Stimulated activated CD8-positive, alpha-beta memory T cell treated with anti-CD3 and anti-CD28 coated beads, Interleukin-4, amount 100 ng/mL, for 48 hours (primary cell): ENCODE data around the gene TNFRSF21.
"Not testable (repeated sequence)": the region's sequence is repeated elsewhere in the genome, so short reads cannot be mapped to it uniquely, and the experiment has no call there.

Experiments used
- DNase-seq: peaks from one replicate; pipeline ENCODE4 v3.0.0-alpha.2; 2020

TNFRSF21 gene

DNA sequence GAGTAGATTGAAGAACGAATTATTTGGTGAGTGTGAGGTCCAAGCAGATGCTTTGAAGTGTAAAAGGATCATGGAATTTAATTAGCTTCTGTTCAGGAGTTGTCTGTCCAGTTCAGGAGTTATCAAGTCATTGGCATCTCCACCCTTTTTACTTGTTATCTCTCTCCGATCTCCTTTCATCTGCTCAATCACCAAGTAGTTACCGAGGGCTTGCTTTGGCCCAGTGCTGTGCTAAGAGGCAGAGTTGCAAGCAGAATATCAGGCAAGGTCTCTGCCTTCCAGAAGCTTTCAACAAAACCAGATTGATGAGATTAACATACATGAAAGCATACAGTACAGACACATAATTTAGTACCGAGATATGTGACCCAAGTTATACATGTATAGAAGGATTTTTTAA, 10.2 kb upstream of the TNFRSF21 start:
- no peak for DNase-seq

DNA sequence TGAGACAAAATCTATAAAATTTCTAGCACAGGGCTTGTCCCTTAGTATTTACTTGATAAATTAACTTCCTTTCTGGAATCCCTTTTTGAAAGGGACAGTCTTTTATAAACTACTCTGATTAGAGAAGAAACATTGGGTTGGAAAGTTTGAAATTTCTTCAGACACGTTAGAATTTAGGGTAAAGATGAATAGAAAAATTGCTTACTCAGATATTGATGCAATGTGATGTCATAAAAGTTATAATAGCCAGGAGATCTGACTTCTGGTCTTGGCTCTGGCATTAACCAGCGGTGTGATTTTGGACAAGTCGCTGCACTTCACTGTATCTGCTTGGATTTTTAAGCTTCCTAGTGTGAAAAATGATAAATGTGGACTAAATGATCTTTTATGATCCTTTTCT, 9.7 kb upstream of the TNFRSF21 start:
- no peak for DNase-seq

DNA sequence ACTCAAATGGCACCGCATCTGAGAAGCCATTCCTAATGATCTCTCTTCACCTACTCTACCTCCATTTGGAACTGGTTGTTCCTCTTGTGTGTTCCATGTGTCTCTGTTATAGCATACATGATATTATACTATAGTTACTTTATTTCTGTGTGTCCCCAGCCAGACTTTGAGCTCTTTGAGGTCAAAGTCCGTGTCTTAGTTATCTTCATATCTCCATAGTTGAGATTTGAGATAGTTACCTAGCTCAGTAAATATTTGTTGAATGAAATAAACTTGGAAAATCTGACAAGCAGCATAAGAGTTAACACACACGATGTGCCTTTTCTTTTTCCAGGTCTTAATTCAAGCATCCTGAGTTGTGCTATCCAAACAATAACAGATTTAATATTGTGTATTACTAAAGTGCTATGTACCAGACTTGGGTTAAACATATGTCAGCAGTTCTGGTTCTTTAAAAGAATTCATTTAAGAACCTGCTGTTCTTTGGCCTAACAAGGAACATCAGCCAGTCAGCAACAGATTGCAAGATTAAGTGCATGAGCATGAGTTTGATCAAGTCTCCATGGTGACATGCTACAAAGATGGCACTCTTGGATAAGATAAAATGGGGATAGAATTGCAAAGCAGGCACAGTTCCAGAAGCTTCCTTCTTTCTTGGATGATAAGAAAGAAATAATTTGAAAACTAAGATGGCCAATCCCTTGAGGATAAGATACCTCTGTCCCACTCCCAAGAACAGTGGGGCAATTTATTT, 8.7 kb upstream of the TNFRSF21 start:
- no peak for DNase-seq

DNA sequence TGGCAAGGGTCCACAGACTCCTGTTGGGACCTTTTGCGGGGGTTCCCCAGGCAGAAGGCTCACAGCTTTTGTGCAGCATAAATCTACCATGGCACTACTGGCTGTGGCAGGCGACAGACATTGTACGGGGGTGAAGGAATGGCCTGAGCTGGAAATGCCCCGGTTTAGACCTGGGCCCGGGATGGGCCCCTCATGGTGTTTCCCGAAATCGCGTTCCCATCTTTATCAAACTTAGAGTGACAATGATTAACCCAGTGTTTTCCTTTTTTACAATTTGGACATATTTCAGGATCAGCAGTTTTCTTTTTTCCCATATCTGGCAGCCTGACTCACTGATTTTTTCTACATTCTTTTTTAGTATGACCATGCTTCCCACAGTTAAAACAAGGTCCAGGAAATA, 5.5 kb upstream of the TNFRSF21 start:
- DNase-seq: not testable (repeated sequence)

- DNase-seq: no peak
These were observed 401 bp upstream of the TNFRSF21 start for GRCh38 chr6:47310131-47310480.

- peak; percentile 27 for DNase-seq
These were observed 984 bp downstream of the TNFRSF21 start for GRCh38 chr6:47308552-47309290.

GRCh38 chr6:47308198-47308517, 1.5 kb downstream of the TNFRSF21 start:
- no peak for DNase-seq

DNA sequence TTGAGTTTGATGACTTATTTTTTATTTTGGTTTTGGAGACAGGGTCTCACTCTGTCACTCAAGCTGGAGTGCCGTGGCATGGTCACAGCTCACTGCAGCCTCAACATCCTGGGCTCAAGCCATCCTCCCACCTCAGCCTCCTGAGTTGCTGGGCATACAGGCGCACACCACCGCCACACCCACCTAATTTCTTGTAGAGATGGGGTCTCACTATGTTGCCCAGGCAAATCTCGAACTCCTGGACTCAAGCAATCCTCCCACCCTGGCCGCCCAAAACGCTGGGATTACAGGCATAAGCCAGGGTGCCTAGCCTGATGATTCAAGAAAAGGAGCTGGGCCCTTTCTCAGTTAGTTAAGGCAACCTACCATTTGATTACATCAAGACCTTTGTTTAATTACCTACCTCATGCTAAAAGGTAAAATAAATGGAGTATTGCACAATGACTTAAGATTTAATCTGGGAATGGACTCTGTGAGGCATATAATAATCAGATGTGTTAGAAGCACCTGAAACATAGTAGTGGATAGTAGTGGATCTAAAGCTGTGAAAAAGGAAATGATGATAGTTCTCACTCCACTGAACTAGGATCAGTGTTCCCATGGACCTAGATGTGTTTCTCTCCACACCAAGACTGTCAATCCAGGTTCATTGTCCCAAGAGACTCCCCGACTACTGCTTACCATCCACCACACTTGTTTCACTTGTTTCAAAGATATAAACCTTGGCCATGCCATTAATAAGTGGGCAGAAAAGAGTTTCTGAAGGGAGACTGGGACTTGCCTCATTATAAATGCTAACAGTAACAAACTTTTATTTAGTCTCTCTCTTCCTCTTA, 2.1 kb downstream of the TNFRSF21 start:
- DNase-seq: no peak

DNA sequence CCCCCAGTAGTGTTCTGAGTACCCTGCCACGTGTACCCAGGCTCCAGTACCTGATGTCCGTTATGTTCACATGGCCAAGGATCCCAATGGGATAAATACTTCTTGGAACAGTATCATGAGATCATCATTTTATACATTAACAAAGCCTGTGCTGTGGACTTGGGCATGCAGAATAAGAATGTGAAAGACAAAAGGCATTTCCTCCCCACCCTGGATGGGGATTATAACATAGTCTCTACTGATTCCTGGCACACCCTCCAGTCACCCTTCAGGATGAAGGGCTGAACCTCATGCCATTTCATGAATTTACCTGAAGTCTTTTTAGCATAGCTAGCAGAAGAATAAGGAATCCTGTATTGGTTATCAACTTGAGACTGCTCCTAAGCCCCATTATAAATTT, 2.8 kb downstream of the TNFRSF21 start:
- no peak for DNase-seq

- no peak for DNase-seq
These were observed 5.8 kb downstream of the TNFRSF21 start for GRCh38 chr6:47303861-47304260.

GRCh38 chr6:47303342-47303741, 6.4 kb downstream of the TNFRSF21 start:
- DNase-seq: no peak

DNA sequence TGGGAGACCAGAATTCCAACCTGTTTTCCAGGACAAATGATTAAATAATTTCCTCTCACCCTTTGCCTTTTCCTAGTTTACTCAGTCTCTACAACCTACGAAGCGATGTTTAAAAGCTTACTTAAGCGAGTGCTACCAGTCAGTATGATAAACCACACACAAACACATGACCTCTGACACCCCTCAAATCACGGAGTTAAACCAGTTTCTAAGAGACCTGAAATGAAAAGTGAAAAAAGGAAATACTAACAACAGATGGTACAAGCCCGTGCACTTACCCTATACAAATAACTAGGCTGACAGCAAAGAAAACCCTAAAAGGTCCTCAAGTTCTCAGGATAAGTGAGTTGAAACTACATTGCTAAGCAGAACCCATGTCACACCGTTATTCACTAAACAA, 7.7 kb downstream of the TNFRSF21 start:
- no peak for DNase-seq

DNA sequence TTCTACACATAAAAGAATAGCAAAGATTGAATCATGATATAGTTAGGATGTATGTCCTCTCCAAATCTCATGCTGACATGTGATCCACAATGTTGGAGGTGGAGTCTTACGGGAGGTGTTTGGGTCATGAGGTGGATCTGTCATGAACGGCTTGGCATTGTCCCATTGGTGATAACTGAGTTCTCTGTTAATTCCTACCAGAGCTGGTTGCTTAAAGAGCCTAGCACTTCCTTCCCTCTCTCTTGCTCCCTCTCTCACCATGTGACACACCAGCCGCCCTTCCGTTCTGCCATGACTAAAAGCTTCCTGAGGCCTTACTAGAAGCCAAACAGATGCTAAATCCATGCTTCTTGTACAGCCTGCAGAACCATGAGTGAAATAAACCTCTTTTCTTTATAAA, 8.3 kb downstream of the TNFRSF21 start:
- no peak for DNase-seq

DNA sequence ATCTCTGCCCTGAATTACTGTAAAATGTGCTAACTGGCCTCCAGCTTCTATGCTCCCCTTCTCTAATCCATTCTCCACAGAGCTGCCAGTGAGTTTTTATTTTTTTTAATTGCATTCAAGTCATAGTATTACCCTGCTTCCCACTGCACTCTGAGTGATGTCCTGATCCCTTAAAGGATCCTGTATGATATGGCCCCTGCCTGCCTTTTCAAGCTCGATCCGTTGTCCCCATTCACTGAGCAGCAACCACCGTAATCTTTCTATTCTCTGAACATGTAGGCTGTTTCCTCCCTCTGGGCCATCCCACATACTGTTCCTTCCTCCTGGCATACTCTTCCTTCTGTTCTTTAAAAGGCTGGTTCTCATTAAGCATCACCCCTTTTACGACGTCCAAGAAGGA, 9.3 kb downstream of the TNFRSF21 start:
- no peak for DNase-seq

DNA sequence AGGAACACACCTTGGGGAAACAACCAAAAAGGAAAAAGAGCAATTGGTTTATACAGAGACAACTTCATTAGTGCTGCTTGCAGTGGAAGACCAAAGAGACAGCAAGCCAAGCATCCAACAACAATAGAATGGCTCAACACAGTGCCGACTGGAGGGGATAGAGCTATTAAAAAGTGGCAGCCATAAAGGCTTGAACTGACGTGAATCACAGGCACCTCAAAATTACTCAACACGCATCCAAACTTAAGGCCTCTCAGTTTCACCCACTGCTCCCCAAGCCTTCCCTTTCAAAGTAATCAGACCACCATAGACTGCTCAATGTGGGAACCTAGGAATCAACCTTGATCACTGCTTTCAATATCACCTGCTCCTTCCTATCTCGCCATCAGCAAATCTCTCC, 9.7 kb downstream of the TNFRSF21 start:
- no peak for DNase-seq

DNA sequence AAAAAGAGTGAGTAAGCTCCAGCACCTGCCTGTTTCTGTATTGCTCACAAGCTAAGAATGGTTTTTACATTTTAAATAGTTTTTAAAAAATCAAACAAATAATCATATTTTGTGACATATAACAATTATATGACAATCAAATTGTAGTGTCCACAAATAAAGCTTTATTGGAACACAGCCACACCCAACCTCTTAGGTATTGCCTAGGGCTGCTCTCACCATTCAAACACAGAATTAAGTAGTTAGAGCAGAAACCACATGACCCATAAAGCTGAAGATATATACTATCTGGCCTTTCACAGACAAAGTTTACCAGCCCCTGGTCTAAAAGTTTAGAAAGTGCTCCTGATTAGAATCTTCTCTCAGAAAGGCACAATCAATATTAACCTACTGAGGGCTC, 11.2 kb downstream of the TNFRSF21 start:
- no peak for DNase-seq

DNA sequence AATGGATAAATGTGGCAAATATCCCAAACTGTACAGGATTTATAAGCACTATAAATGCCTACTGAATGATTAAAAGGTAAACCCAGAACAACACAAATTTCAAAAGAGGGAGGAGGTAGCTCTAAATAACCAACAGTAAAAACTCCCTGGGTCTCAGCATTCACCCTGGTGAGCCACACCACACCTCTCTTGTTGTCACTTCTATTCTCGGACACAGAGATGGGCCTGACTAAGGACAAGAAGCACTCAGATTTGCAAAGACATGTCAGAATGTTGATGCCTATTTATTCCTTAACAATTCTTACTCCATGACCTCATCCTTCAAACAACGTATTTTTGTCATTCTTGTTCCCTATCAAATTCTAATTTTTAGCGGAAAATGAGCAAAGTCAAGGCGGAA, 14.7 kb downstream of the TNFRSF21 start:
- no peak for DNase-seq

GRCh38 chr6:47292944-47293343, 16.8 kb downstream of the TNFRSF21 start:
- DNase-seq: no peak

DNA sequence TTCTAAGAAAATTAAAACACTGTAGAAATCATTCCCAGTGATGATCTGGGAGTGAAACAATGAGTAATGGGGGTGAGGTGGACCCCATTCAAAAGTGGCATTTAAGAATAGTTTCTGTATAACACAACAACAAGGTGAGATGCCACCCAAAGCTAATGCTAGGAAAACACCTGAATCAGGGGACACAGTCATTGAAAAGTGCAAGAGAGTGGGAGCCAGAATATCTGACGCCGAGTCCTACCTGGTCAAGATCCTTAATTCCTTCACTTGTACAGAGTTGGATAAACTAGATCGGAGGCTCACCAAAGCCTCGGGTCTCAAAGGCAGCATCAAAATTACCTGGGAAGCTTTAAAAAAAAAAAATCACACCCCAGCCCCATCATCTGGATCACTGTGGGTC, 17.7 kb downstream of the TNFRSF21 start:
- DNase-seq: no peak

DNA sequence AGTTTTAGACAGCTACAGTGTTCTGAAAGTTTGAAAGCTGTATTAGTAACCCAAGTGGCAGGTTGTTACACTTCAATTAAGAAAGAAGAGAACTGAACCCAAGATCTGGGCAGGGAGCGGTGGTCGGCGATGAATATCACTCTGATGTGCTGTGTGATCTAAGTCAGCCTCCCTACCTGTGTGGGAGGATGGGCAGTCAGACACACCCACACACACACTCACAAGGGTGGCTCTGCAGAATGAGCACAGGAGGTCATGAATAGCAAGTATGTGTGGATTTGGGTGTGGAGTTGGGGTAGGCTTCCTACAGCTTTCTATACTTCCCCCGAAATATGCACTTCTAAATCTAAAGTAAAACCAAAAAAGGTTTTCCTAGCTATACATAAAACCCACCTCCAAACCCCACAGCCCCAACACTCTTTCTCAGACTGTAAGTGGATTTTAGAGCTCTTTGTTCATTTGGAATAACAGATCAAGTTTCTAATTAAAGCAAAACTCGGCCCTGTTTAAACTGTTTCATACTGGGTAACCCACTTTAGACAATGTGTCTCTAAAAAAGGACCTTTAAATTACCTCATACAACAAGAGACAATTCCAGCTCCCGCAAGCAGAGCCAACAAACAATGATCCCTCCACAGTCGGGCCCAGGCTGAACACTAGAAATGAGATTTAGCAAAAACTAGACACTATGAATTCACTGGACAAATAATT, 19.4 kb downstream of the TNFRSF21 start:
- DNase-seq: no peak

DNA sequence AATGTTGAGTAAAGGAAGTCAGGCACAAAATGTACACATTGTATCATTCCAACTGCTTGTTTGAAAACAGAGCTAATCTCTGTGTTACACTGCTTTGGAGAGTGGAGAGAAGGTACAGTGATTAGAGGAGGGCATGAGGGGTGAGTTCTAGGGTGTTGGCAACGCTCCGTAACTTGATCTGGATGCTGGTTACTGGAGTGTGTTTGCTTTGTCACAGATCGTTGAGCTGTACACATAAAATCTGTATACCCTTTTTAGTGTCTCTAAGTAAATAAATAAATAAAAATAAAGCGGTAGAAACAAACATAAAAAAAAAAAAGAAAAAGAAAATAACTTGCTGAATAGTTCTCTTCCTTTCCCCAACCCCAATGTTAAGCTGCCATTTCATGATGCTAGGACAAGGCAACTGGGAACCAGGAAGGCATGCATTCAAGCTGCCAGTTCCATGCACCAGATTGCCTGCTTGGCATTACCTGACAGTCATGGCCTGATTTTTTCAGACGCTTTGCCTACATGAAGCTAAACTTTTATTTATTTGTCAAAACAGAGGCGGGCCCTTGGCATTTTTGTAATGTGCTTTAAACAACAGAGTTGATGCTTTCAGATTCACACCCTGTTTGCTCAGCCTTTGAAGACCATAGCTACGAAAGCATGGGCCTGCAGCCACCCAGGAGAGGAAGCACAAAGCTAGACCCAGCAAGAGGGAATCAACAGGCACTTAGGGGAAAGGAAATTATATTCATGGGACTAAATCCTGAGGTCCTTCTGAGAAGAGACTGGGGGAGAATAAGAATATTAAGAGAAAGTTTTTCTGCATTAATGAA, 21.2 kb downstream of the TNFRSF21 start:
- no peak for DNase-seq

GRCh38 chr6:47286301-47286700, 23.4 kb downstream of the TNFRSF21 start:
- DNase-seq: no peak
